SH-SY5Y (cell line): ENCODE data around the gene SLC6A9.

ENCODE experiments used
- GATA2 ChIP-seq: IDR thresholded peaks from 2 replicates; pipeline ENCODE4 v1.6.1; 2011; ENCODE audit warnings: mild to moderate bottlenecking, low read depth, low read length
- GATA3 ChIP-seq: IDR thresholded peaks from 2 replicates; pipeline ENCODE4 v1.6.1; 2011; ENCODE audit warnings: low read depth, mild to moderate bottlenecking, low read length, moderate library complexity

Gene SLC6A9

DNA sequence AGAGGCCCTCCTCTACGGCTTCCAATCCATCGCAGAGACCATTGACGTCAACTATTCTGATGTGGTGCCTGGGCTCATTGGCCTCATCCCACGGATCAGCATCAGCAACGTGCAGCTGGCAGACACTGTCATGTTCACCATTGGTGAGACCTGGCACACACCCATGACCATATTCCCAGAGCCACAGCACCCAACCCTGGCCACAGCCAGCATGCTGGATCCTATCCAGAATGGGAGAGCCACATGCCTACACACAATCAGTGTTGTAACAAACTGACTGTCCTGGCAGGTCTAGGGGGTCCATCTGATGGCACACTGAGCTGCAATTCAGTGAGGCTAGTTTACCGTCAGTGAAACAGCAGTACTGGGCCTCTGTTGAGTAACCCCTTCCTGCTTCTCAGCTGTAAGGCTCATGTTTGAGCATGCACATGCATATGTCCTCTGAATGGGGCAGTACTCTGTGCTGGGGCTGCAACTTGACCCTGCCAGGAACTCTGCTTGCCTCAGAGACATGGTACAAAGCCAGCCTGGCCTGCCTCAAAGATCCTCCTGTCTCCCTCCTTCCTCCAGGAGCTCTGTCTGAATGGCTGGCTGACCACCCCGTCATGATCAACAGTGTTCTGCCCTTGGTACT, 73.7 kb downstream of the SLC6A9 start:
- no peak for TF ChIP-seq GATA2

DNA sequence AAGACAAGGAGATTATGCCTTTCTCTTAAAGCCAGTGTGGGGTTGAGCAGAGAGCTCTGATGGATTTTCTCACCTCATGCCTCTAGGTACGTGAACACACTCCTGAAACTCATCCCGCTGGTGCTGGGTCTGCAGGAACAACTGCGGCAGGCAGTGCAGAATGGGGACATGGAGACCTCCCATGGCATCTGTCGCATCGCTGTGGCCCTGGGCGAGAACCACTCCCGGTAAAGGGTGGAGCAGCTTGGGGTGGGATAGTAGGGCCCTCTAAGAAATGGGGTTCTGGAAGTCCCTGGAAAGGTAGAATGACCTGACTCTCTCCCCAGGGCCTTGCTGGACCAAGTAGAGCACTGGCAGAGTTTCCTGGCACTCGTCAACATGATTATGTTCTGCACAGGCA, 75.0 kb downstream of the SLC6A9 start:
- no peak for TF ChIP-seq GATA3
- no peak for TF ChIP-seq GATA2

DNA sequence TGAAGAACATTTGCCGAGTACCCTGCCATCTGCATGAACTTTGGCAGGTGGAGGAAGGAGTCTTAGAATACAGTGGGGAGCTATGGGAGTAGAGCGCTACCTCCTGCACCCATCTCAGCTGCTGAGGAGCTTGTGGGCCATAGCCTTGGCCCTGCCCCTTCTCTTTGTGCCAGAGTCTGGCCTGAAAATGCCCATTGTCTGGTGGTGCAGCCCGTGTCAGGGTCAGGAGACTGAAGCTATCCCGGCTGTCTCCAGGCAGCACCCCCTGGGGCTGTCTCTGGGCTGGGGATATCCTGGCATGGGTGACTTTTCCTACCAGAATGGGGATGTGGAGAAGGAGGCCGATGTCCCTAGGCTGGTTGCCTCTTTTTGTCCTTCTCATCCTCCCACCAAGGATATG, 77.2 kb downstream of the SLC6A9 start:
- TF ChIP-seq GATA2 (no peak), GATA3 (no peak)

DNA sequence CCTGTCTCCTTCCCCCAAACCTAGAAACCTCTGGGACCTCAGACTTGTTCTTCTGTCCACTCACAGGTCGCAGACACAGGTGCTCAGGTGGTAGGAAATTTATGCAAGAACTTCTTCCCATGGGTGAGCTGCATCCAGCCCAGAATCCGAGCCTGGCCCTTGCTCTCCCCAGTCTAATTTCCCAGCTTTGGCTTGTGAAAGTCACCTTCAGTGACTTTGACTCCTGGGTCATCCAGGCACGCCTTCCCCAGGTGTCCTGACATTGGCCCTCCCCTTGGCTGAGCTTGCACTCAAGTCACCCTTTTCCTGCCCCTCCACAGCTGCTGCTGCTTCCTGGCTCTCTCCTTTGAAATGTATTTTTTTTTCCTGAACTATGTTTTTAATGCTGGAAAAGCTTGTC, 77.9 kb downstream of the SLC6A9 start:
- TF ChIP-seq GATA2 = no peak
- no peak for TF ChIP-seq GATA3

DNA sequence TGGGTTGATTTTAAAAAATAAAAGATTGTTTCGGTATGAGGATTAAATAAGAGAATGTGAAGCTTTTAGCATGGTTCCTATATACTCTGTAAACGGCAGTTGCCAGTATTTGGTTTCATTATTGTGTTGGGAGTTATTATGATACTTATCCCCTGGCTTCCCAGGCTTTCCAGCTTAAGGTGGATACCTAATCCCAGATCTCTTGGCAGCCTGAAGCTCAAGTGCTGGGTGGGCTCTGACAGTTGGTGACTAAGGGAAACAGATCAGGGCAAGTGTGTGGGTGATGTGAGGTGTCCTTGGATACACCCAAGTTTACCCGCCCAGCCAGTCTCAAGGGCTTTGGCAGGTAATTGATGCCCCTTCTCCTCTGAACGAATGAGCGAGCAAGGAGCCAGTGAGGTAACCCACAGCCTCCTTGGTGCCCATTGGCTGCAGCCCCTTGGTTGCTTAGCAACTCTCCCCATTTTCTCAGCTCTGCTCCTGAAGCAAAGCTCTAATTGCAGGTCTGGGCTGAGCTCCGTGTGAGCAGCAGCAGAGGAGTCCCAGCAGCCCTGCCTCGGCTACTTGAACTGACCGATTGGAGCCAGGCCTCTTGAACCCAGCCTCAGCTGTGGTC, 78.4 kb downstream of the SLC6A9 start:
- no peak for TF ChIP-seq GATA2
- TF ChIP-seq GATA3 = no peak

DNA sequence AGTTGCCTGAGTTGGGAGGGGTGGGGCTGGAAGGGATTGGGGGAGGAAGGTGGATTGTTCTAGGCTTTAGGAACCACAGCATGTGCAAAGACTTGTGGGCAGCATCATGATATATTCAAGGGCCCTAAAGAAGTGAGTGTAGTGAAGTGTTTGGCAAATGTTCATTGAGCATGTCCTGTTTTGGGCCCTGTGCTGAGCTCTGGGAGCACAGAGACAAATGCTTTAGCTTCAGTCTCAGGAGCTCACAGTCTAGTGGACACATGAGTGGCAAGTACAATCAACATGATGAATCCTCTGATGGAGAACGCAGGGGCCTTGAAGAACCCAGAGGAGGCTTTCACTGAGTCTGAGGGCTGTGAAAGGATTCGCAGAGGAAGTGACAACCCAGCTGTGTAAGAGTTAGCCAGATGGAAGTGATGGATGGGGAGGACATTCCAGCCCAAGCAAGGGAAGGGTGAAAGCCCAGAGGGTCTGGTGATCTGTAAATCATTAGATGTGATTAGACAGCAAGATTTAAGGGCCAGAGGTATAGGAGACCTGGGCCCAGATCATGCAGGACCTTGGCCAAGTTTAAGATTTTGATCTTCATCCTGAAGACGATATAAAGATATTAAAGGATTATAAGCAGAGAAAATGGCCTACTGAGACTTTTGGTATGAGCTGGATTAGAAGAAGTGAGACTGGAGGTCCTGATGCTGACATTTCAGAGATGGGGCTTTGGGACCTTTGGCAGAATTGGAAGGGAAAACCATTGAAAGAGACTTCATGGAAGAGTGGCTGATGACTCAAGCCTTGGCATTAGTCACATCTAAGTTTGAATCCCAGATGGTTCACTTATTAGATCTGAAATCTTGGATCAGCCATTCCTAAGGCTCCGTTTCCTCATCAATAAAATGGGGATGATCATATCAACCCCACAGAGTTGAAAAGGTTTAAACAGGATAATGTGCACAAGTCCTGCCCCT, 80.0 kb downstream of the SLC6A9 start:
- TF ChIP-seq GATA2 (no peak), GATA3 (no peak)

DNA sequence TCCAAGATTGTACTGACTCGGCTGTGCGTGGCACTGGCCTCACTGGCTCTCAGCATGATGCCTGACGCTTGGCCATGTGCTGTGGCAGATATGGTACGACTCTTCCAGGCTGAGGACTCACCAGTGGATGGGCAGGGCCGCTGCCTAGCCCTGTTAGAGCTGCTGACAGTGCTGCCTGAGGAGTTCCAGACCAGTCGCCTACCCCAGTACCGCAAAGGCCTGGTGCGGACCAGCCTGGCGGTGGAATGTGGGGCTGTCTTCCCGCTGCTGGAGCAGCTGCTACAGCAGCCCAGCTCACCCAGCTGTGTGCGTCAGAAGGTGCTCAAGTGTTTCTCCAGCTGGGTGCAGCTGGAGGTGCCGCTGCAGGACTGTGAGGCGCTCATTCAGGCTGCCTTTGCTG, 81.6 kb downstream of the SLC6A9 start:
- TF ChIP-seq GATA3 (no peak), GATA2 (no peak)

DNA sequence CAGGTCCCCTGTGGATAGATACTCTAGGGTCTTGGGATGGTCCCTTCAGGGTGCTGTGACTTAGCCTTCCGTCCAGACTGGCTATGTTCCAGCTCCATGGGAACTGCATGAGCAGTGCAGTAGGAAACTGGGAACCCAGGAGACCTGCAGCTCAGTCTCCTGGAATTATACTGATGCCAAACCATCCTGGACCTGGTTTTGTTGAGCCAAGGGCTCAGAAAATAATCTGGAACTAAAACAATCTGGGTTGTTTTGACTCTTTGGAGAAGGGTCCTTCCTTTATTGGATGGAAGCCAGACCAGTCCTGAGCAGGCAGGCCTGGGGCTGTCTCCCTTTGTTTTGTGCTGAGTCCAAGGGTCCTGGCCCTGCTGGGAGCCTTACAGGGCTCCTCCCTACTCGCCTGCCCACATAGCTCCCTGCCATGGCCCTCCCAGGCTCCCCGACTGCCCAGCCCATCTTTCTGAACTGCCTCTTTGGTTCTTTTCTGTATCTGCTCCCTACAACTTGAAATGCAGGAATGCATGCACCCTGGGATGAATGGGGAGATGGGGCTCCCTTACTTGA, 83.3 kb downstream of the SLC6A9 start:
- TF ChIP-seq GATA3 = no peak
- TF ChIP-seq GATA2 = no peak

DNA sequence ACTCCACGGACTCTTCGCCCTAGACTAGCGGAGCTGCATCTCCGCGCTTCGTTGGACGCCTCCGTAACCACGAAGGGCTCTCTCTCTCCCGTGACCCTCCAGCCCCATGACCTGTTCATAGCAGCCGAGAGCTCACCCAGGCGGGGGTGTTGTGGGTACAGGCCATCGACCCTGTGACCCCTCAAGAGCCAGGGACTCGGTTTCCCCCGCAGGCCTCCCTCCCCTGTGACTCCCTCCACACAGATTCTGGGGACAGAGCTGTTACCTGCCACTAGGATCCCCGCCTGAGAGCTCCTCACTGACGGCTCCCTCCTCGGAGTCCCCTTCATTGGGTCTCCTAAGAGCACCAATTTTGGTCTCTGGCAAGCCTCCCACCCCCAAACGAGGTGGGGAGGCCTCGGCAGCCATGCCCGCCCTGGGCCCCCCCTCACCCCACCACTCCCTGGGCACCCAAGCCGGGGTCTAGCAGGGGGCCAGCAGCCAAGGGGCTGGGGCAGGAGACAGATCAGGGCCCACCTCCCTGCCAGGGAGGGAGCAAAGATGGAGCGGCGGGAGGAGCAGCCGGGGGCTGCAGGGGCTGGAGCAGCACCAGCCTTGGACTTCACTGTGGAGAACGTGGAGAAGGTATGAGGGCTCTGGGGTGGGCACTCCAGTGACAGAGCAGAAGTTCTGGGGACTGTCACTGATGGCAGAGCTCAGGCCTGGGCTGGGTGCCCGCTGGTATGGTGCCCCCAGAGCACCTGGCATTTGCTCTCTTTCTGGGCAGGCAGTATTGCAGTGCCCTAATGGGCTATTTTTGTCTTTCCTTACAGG, 84.0 kb downstream of the SLC6A9 start:
- TF ChIP-seq GATA3 (no peak), GATA2 (no peak)
